GM15510 (cell line): ENCODE results near the gene HEPACAM.

Source experiments
- POLR2A ChIP-seq: IDR thresholded peaks from 3 replicates; pipeline ENCODE4 v1.6.1; 2011; ENCODE audit warnings: borderline replicate concordance; ENCODE audit not compliant: insufficient read length; ENCODE audit errors: extremely low read depth

The HEPACAM gene

GRCh38 chr11:124923296-124923695 lies 12.6 kb downstream of the HEPACAM start:
- no peak for TF ChIP-seq POLR2A

- no peak for TF ChIP-seq POLR2A
Measured at GRCh38 chr11:124922831-124923230, 13.0 kb downstream of the HEPACAM start.

- TF ChIP-seq POLR2A = no peak
Measured at GRCh38 chr11:124920870-124921609, 14.8 kb downstream of the HEPACAM start.

- no peak for TF ChIP-seq POLR2A
Measured at GRCh38 chr11:124920356-124920755, 15.5 kb downstream of the HEPACAM start.

GRCh38 chr11:124919898-124920297 lies 15.9 kb downstream of the HEPACAM start:
- no peak for TF ChIP-seq POLR2A

GRCh38 chr11:124918950-124919349 lies 16.9 kb downstream of the HEPACAM start, which contains the start of gene HEPN1:
HEPN1 (plus strand) TSS chr11:124919250.
- TF ChIP-seq POLR2A = no peak

GRCh38 chr11:124917115-124917637 lies 18.7 kb downstream of the HEPACAM start:
- TF ChIP-seq POLR2A = no peak

GRCh38 chr11:124916370-124916710 lies 19.5 kb downstream of the HEPACAM start:
- TF ChIP-seq POLR2A = no peak

- no peak for TF ChIP-seq POLR2A
Measured at GRCh38 chr11:124915541-124916369, 20.1 kb downstream of the HEPACAM start.

- TF ChIP-seq POLR2A = no peak
Measured at GRCh38 chr11:124902616-124903015, 33.2 kb downstream of the HEPACAM start.

GRCh38 chr11:124900464-124900863 lies 35.4 kb downstream of the HEPACAM start:
- no peak for TF ChIP-seq POLR2A

GRCh38 chr11:124899383-124900145 lies 36.3 kb downstream of the HEPACAM start:
- TF ChIP-seq POLR2A = no peak

- no peak for TF ChIP-seq POLR2A
Measured at GRCh38 chr11:124898711-124899110, 37.1 kb downstream of the HEPACAM start.

GRCh38 chr11:124898263-124898680 lies 37.6 kb downstream of the HEPACAM start:
- no peak for TF ChIP-seq POLR2A
